HL-60 (cell line): ENCODE results near the gene SENP3.

Experiments used
- DNase-seq, 2 experiments: peaks; one replicate each; pipeline ENCODE4 v3.0.0-alpha.2; 2010 to 2020; ENCODE audit warnings: low read depth in 1 of 2, low spot score in 1 of 2
- H3K27ac ChIP-seq: fragments of 250-450 bp; sonication (Bioruptor Pico); replicated peaks from 2 replicates; pipeline ENCODE4 v1.5.1; 2020; ENCODE audit warnings: mild to moderate bottlenecking, moderate library complexity
- H3K27me3 ChIP-seq: fragments of 250-450 bp; sonication (Bioruptor Pico); 2 replicates; pipeline ENCODE4 v1.5.1; 2021; ENCODE audit warnings: mild to moderate bottlenecking, moderate library complexity; ENCODE audit not compliant: insufficient read depth, poor library complexity, severe bottlenecking
- H3K4me3 ChIP-seq: replicated peaks from 2 replicates; pipeline ENCODE4 v1.5.1; 2011; ENCODE audit warnings: mild to moderate bottlenecking, control low read depth, low read length; ENCODE audit not compliant: insufficient read depth
- GABPA ChIP-seq: IDR thresholded peaks from 2 replicates; pipeline ENCODE4 v1.6.1; 2012; ENCODE audit warnings: low read depth
- POLR2AphosphoS5 ChIP-seq: IDR thresholded peaks from 2 replicates; pipeline ENCODE4 v1.6.1; 2012; ENCODE audit warnings: low read depth
- REST ChIP-seq: IDR thresholded peaks from 2 replicates; pipeline ENCODE4 v1.6.1; 2012; ENCODE audit warnings: low read depth; ENCODE audit not compliant: insufficient replicate concordance
- SPI1 ChIP-seq: IDR thresholded peaks from 2 replicates; pipeline ENCODE4 v1.6.1; 2012; ENCODE audit warnings: low read depth, mild to moderate bottlenecking, borderline replicate concordance
- long read RNA-seq: library from polyadenylated mRNA; unstranded; transcript quantifications from one replicate; pipeline ENCODE4 v2.0.0, GENCODE V29; 2020
- TF ChIP-seq, protein P1 (sequence below): IDR thresholded peaks from one replicate; pipeline ENCODE4 v1.5.1; 2011; ENCODE audit warnings: low read length, control low read depth, inconsistent platforms; ENCODE audit not compliant: insufficient read depth

SENP3 gene
- long read RNA-seq, partial matches to known transcripts: 0 of 1 reads
- long read RNA-seq, other reads (novel, unspliced or antisense): 0 of 1 reads

DNA sequence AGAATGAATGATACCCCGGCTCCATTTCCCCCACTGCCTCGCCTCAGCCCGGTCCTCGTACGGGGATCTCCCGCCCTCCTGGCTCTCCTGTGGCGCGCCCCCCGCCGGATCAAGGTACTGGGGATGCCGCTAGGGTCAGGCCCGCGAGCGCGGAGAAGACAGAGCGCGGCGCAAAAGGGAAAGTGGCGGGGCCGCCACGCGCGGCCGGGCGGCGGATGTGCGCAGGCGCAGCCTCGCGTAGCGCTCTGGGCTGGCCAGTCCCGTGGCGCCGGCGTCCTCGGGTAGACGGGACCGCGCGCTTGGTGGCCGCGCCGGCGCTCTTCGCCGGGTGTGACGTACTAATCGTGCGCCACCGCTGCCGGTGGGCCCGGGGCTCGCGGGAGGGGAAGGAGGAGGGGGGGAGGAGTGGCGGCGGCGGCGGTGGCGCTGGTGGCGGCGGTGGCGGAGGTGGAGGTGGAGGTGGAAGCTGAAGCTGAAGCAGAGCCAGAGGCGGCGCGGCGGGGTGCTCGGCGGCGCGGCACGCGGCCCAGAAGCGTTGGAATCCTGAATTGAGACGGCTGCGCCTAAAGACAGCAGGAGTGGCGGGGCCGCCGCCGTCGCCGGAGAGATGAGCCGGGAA is at the start of gene SENP3:
Gene SENP3 (plus strand): TSS at position 331 of the 619 bp plus-strand sequence. CDS start 1,158 bp downstream, outside the sequence.
- peak within 1 kb of the TSS; percentile 85 for H3K27ac ChIP-seq
- no peaks in the 10 kb centered on the region for H3K27me3 ChIP-seq
- no peak for TF ChIP-seq REST
- no peak for TF ChIP-seq GABPA
- no peak for TF ChIP-seq SPI1
- TF ChIP-seq, protein P1, sequence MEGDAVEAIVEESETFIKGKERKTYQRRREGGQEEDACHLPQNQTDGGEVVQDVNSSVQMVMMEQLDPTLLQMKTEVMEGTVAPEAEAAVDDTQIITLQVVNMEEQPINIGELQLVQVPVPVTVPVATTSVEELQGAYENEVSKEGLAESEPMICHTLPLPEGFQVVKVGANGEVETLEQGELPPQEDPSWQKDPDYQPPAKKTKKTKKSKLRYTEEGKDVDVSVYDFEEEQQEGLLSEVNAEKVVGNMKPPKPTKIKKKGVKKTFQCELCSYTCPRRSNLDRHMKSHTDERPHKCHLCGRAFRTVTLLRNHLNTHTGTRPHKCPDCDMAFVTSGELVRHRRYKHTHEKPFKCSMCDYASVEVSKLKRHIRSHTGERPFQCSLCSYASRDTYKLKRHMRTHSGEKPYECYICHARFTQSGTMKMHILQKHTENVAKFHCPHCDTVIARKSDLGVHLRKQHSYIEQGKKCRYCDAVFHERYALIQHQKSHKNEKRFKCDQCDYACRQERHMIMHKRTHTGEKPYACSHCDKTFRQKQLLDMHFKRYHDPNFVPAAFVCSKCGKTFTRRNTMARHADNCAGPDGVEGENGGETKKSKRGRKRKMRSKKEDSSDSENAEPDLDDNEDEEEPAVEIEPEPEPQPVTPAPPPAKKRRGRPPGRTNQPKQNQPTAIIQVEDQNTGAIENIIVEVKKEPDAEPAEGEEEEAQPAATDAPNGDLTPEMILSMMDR: no peak
- TF ChIP-seq POLR2AphosphoS5: peak; percentile 37; the same call in 1 of the 2 replicates
- H3K4me3 ChIP-seq: peak within 1 kb of the TSS; percentile 74
- DNase-seq: peak in 1 of 2 experiments; percentile 74

GRCh38 chr17:7512105-7512504 is 49.6 kb upstream of the SENP3 start:
- Histone ChIP-seq H3K27me3 (no peaks in the 10 kb centered on the region), H3K27ac (no peak overlapping the region), H3K4me3 (no peak overlapping the region)
- no peak for DNase-seq
- no peak for TF ChIP-seq SPI1
- TF ChIP-seq GABPA: no peak
- TF ChIP-seq, protein P1: no peak
- TF ChIP-seq POLR2AphosphoS5: no peak
- TF ChIP-seq REST: no peak

DNA sequence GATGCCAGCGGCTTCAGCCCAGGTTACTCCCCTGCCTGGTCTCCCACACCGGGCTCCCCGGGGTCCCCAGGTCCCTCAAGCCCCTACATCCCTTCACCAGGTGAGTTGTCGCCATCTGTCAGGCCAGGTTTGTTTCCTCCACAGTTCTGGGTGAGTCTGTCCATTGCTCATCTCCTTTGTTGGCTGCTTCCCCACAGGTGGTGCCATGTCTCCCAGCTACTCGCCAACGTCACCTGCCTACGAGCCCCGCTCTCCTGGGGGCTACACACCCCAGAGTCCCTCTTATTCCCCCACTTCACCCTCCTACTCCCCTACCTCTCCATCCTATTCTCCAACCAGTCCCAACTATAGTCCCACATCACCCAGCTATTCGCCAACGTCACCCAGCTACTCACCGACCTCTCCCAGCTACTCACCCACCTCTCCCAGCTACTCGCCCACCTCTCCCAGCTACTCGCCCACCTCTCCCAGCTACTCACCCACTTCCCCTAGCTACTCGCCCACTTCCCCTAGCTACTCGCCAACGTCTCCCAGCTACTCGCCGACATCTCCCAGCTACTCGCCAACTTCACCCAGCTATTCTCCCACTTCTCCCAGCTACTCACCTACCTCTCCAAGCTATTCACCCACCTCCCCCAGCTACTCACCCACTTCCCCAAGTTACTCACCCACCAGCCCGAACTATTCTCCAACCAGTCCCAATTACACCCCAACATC is 48.7 kb upstream of the SENP3 start:
- no peak overlapping the region for H3K27ac ChIP-seq
- TF ChIP-seq SPI1: peak; percentile 56; the same call in 1 of the 2 replicates
- TF ChIP-seq POLR2AphosphoS5: no peak
- H3K27me3 ChIP-seq: no peaks in the 10 kb centered on the region

DNA sequence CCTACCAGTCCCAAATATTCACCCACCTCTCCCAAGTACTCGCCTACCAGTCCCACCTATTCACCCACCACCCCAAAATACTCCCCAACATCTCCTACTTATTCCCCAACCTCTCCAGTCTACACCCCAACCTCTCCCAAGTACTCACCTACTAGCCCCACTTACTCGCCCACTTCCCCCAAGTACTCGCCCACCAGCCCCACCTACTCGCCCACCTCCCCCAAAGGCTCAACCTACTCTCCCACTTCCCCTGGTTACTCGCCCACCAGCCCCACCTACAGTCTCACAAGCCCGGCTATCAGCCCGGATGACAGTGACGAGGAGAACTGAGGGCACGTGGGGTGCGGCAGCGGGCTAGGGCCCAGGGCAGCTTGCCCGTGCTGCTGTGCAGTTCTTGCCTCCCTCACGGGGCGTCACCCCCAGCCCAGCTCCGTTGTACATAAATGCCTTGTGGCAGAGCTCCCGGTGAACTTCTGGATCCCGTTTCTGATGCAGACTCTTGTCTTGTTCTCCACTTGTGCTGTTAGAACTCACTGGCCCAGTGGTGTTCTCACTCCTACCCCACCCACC is 47.8 kb upstream of the SENP3 start:
- H3K27ac ChIP-seq: no peak overlapping the region
- no peak for DNase-seq
- TF ChIP-seq, protein P1: no peak
- TF ChIP-seq GABPA (no peak), SPI1 (no peak), REST (no peak), POLR2AphosphoS5 (no peak)

More for the DNA sequence above, 48.7 kb upstream of the SENP3 start:
- no peak for DNase-seq
- no peak overlapping the region for H3K4me3 ChIP-seq

More for the DNA sequence above, 47.8 kb upstream of the SENP3 start:
- Histone ChIP-seq H3K27me3 (no peaks in the 10 kb centered on the region), H3K4me3 (no peak overlapping the region)
